ENCODE measurements around the gene BCAM.

BCAM gene

GRCh38 chr19:44839276-44839675, 30.4 kb downstream of the BCAM start:
- TF ChIP-seq CTCF (conservative IDR thresholded peaks at IDR 0.05; ENCODE audit: low read length) = no peak
- H3K4me3 ChIP-seq (ENCODE audit: low read length) = no peak overlapping the region
- no peak for DNase-seq (ENCODE audit: low read depth)

GRCh38 chr19:44840811-44841210, 31.9 kb downstream of the BCAM start:
- no peak for DNase-seq (ENCODE audit: low read depth)
- no peak overlapping the region for H3K4me3 ChIP-seq (ENCODE audit: low read length)
- TF ChIP-seq CTCF (conservative IDR thresholded peaks at IDR 0.05; ENCODE audit: low read length) = no peak

- no peak for DNase-seq (ENCODE audit: low read depth)
- TF ChIP-seq CTCF (conservative IDR thresholded peaks at IDR 0.05; ENCODE audit: low read length) = no peak
- H3K4me3 ChIP-seq (ENCODE audit: low read length) = no peak overlapping the region
These were observed 32.3 kb downstream of the BCAM start for GRCh38 chr19:44841231-44841630.

DNA sequence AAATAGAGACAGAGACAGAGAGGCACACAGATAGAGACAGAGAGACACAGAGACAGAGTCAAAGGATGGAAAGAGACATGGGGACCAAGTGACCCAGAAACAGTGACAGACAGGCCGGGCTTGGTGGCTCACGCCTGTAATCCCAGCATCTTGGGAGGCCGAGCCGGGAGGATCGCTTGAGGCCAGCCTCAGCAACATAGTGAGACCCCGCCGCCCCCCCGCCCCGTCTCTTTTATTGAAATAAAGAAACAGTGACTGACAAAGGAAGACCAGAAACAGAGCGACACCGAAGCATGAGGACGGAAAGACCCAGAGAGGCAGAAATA, 36.3 kb downstream of the BCAM start:
- H3K4me3 ChIP-seq (ENCODE audit: low read length) = peak overlapping the region; percentile 82
- DNase-seq (ENCODE audit: low read depth) = no peak
- no peak for TF ChIP-seq CTCF (conservative IDR thresholded peaks at IDR 0.05; ENCODE audit: low read length)

GRCh38 chr19:44845612-44846454, 36.9 kb downstream of the BCAM start, which contains the start of gene NECTIN2:
TSS of gene NECTIN2 (plus strand) at chr19:44846297. CDS start at chr19:44846526, 229 bp downstream.
- peak within 1 kb of the TSS; percentile 94 for H3K4me3 ChIP-seq (ENCODE audit: low read length)
- TF ChIP-seq CTCF (conservative IDR thresholded peaks at IDR 0.05; ENCODE audit: low read length) = peak; percentile 78
- DNase-seq (ENCODE audit: low read depth) = peak; percentile 97

DNA sequence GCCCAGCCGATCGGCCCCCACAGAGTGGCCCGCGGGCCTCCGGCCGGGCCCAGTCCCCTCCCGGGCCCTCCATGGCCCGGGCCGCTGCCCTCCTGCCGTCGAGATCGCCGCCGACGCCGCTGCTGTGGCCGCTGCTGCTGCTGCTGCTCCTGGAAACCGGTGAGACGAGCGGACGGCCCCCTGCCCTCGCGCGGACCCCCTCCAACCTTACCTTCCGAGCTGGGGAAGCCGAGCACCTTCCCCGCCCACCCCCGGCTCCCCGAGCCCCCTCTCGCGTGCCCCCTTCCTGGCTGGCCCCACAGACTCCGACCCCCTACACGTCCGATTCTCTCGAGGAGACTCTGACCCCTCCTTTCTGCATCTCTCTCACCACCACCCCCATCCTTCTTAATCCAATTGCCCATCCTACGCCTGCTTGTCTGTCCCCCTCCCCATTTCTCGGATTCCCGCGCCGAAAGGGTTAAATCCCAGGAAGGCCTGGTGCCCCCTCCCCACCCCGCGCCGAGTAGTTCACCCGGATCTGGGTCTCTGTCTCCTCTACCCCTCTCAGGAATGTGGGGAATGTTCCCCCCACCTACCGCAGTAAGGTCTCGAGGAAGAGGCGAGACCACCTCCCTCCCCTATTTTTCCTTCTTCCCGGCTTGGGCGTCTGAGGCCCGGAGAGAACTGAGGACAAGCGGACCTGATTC, 37.7 kb downstream of the BCAM start:
- DNase-seq (ENCODE audit: low read depth) = peak; percentile 39
- no peak for TF ChIP-seq CTCF (conservative IDR thresholded peaks at IDR 0.05; ENCODE audit: low read length)
- peak overlapping the region; percentile 94 for H3K4me3 ChIP-seq (ENCODE audit: low read length)

Measured in AG10803 (cell line).